OCI-LY3 (cell line): ENCODE results near the gene PRKCD.

Experiments
- H2AFZ ChIP-seq: fragments of 200-600, 300-600 bp; shearing (Covaris generic); 2 replicates; pipeline ENCODE4 v1.6.0; 2014; ENCODE audit warnings: antibody characterized with exemption, low read depth, low read length
- H3K27ac ChIP-seq: fragments of 200-600, 300-600 bp; sonication (generic); 2 replicates; pipeline ENCODE4 v1.5.1; 2014; ENCODE audit warnings: mild to moderate bottlenecking, low read length, moderate library complexity, mixed read lengths
- H3K27me3 ChIP-seq: fragments of 200-600, 300-600 bp; sonication (generic); 2 replicates; pipeline ENCODE4 v1.6.1; 2014; ENCODE audit warnings: low read depth, low read length, mixed read lengths
- H3K36me3 ChIP-seq: fragments of 200-600, 300-600 bp; sonication (generic); replicated peaks from 2 replicates; pipeline ENCODE3; 2014; ENCODE audit warnings: low read depth, low read length, mixed read lengths
- H3K4me1 ChIP-seq: fragments of 300-600, 200-600 bp; sonication (generic); 2 replicates; pipeline ENCODE4 v1.6.1; 2014; ENCODE audit warnings: low read length, mixed read lengths
- H3K4me2 ChIP-seq: fragments of 200-600, 300-600 bp; sonication (generic); 2 replicates; pipeline ENCODE4 v1.6.1; 2014; ENCODE audit warnings: low read length, mixed read lengths
- H3K4me3 ChIP-seq: fragments of 300-600, 200-600 bp; sonication (generic); 2 replicates; pipeline ENCODE4 v1.5.1; 2014; ENCODE audit warnings: antibody characterized with exemption, mild to moderate bottlenecking, low read length, moderate library complexity
- H3K79me2 ChIP-seq: fragments of 300-600, 200-600 bp; shearing (Covaris generic); 2 replicates; pipeline ENCODE4 v1.6.1; 2014; ENCODE audit warnings: mild to moderate bottlenecking, low read length, mixed read lengths
- H3K9ac ChIP-seq: fragments of 300-600, 200-600 bp; shearing (Covaris generic); 2 replicates; pipeline ENCODE4 v1.6.0; 2014; ENCODE audit warnings: mild to moderate bottlenecking, low read length, moderate library complexity
- H3K9me3 ChIP-seq: fragments of 200-600, 300-600 bp; shearing (Covaris generic); 2 replicates; pipeline ENCODE4 v1.6.1; 2014; ENCODE audit warnings: low read length, mixed read lengths; ENCODE audit not compliant: insufficient read depth
- H4K20me1 ChIP-seq: fragments of 200-600, 300-600 bp; sonication (generic); 2 replicates; pipeline ENCODE4 v1.6.1; 2016; ENCODE audit warnings: low read length, mixed read lengths; ENCODE audit not compliant: insufficient read depth
- EZH2phosphoT487 ChIP-seq: fragments of 200-600 bp; shearing (Covaris generic); IDR thresholded peaks from 2 replicates; pipeline ENCODE4 v1.6.1; 2018; ENCODE audit warnings: antibody characterized with exemption, mixed run types, low read depth
- TF ChIP-seq, protein P1 (sequence below): fragments of 200-600, 300-600 bp; sonication (generic); IDR thresholded peaks from 2 replicates; pipeline ENCODE4 v1.5.1; 2014; ENCODE audit warnings: antibody characterized with exemption, low read length, low read depth

PRKCD gene

DNA sequence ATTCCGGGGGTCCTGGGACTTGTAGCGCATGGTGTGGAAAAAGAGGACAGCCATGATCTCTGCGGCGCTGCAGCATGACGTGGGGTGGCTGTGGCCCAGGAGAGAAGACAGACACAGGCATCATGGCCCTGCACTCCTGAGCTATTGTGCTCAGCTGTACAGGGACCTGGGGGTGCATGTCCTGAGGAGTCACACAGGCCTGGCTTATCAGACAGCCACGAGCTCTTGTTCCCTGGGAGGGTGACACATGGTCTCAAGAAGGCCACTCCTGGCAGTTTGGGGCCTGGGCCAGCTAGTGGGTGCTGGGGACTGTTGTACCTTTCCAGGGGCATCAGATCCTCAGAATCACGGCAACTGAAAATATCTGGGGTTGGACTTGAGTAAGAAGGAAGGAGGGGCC is 81.1 kb downstream of the PRKCD start:
- no peak for TF ChIP-seq EZH2phosphoT487
- TF ChIP-seq, protein P1, sequence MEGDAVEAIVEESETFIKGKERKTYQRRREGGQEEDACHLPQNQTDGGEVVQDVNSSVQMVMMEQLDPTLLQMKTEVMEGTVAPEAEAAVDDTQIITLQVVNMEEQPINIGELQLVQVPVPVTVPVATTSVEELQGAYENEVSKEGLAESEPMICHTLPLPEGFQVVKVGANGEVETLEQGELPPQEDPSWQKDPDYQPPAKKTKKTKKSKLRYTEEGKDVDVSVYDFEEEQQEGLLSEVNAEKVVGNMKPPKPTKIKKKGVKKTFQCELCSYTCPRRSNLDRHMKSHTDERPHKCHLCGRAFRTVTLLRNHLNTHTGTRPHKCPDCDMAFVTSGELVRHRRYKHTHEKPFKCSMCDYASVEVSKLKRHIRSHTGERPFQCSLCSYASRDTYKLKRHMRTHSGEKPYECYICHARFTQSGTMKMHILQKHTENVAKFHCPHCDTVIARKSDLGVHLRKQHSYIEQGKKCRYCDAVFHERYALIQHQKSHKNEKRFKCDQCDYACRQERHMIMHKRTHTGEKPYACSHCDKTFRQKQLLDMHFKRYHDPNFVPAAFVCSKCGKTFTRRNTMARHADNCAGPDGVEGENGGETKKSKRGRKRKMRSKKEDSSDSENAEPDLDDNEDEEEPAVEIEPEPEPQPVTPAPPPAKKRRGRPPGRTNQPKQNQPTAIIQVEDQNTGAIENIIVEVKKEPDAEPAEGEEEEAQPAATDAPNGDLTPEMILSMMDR = no peak
- Histone ChIP-seq H4K20me1 (peaks cover 65% of the 10 kb centered on the region), H3K36me3 (peaks cover 42% of the 10 kb centered on the region), H3K4me1 (no peaks in the 10 kb centered on the region), H3K27me3 (no peaks in the 10 kb centered on the region), H3K27ac (no peak overlapping the region), H3K79me2 (peaks cover 72% of the 10 kb centered on the region), H2AFZ (no peak overlapping the region), H3K4me3 (no peak overlapping the region), H3K9ac (no peak overlapping the region), H3K4me2 (no peak overlapping the region), H3K9me3 (no peaks in the 10 kb centered on the region)
